Cerebellar cortex (tissue), 1 donor: ENCODE results near the gene SLC38A10.

ENCODE experiments used
- DNase-seq: peaks from one replicate; pipeline ENCODE4 v3.0.0-alpha.2; 2015; ENCODE audit warnings: low spot score

SLC38A10 gene

DNA sequence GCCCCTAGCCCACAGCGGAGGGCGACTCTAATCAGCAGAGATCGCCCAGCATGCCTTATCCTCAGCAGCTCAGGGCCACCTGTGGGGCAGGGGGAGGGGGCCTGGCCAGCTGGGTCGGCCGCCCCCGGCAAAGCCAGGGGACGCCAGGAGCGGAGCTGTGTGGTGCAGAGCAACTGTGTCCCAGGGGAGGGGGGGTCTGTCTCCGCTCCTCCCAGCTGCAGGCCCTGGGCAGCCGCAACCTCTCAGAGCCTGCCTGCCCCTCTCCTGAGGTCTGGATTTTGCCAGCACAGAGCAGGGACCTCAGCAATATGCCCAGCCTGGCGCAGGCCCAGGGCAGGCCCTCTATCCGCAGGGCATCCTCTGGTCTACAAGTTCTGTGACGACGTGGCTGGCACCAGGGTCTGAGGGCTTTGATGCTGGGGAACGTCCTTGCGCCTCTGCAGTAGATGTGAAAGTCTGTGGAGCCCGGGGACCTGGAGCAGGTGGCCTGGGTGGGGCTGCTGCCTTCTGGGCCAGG, 36.5 kb upstream of the SLC38A10 start:
- DNase-seq = no peak

DNA sequence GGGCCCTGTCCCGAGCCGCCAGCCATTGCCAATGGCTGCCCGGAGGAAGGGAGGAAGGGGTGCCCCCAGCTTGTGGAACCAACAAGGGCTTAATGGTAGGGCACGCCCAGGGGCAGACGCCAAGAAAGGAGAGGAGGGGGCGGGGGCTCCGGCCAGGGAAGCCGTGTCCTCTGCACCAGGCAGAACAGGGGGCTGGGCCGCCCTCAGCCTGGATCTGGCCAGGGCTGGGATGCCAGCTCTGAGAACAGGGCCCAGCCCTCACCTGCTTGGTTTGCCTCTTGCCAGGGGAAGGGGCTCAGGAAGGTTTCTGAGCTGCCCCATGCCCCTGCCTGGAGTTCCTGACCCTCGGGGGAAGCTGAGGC, 35.8 kb upstream of the SLC38A10 start:
- DNase-seq = no peak

- DNase-seq = no peak
These were observed 35.1 kb upstream of the SLC38A10 start for GRCh38 chr17:81329927-81330883.

DNA sequence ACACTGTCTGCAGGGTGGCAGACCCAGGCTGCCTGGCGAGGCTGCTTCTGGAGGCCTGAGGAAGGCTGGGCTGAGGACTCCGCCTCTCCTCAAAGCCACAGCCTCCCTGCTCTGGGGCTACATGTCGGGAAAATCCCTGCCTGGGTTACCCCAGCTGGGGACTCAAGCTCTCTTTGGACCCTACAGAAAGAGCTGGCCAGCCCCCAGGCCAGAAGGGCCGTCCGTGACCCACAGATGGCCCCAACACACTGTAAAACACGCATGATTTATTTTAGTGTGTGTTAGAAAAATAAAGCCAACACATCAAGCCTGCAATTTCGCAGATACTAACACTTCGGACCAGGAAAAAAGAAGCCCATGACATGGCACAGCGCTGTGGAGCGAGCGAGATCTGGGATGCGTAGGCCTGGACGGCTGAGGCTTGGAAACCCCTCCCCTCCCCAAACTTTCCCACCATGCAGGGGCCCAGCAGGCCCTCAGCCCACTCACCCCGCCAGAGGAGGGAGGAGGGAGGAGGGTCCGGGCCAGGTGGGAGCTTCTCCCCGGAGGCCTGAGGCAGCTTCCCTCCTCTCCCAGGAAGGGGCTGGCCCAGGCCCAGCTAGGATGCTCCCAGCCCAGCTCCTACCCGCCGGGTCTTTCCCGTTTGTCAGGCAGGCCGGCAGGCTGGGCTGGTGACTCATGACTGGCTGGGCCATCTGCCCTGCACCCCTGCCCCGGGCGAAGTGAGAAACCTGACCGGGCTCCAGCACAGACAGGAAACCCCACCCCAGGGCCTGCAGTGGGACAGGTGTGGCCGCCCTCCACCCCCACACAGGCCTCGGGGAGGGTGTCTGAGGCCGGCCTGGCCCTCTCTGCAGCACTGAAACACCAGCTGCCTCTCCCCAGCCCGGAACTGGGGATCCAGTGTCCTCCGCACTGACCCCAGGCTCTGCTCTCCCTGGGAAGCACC, 34.1 kb upstream of the SLC38A10 start:
- no peak for DNase-seq

- DNase-seq = no peak
These were observed 33.4 kb upstream of the SLC38A10 start for GRCh38 chr17:81328489-81328888.

DNA sequence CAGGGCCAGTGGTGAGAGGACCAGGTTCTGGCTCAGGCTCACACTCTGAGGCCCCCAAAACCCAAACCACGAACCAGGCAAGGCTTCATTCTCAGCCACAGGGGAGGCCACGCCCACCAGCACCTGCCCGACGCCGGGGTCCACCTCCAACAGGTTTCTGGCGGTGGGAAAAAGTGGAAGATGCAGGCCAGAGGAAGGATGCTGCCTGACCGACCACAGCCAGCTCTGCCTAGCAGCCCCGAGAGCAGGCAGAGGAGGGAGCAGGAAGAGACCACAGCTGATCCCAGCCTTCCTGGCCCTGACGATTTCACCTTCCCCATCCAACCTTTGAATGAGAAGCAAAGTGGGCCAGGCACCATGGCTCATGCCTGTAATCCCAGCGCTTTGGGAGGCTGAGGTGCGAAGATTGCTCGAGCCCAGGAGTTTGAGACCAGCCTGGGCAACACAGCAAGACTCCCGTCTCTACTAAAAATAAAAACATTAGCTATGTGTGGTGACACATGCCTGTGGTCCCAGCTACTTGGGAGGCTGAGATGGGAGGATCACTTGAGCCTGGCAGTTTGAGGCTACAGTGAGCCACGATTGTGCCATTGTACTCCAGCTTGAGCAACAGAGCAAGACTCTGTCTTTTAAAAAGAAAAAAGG, 30.7 kb upstream of the SLC38A10 start:
- no peak for DNase-seq

GRCh38 chr17:81324851-81325713, 30.0 kb upstream of the SLC38A10 start:
- DNase-seq = no peak

DNA sequence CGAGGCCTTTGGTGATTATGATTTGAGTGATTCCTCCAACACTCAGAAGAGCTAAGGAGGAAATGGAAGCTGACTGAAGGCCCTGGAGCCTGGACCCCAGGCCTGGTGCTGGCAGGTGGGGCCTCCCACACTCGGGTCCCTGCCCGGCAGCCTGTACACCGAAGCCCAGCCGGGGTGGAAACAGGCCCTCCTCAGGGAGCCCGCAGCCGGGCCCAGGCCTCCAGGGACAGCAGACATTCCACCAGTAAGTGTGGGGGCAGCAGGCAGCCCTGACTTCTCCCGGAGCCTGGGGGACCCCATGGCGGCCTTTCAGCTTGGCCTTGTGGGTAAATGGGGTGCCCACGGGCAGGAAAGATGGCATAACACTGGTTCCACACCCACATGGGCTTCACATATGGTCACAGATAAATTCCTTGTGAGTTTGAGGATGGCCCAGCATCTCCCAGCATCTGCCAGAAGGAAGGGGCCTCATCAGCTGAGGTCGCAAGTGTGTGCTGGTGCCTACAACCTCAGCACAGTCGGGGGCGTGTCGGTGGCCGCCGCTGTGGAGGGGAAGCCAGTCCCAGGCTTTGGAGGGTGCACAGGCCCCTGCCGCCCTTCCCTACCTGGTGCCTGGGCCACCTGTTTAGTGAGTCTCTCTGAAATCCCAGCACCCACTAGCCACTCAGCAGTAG, 29.2 kb upstream of the SLC38A10 start:
- DNase-seq = no peak

DNA sequence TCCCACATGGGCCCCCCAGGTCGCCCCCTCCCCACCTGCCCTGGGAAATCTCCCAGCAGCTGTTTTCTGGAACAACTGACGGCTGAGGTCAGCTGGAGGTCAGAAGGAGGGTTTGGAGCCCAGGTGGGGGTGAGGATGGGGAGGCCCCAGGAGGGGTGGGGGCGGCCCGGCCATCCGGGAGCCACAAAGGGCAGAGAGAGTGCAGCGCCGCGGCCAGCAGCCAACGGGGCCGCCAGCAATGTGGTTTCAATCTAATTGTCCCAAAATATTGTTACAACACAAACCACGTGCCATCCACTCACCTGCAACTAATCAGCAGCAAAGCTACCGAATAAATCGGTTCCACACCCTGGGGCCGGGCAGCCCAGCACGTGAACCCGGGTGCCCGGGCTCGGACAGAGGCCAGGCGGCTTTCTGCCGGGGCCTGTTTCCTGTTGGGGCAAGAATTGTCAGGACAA, 28.3 kb upstream of the SLC38A10 start:
- no peak for DNase-seq

DNA sequence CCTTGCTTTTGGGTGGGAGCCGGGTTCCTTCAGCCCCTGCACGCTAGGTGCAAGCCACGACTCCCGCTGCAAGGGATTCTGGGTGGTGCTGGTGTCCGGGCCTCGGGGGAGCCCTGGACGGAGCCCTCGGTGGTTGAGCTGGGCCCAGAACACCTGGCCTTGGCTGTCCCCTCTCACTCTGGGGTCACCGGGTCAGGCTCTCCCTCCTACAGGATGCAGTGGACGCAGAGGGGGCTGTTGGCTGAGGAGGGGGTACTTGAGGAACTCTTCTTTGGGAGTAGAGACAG, 27.9 kb upstream of the SLC38A10 start:
- no peak for DNase-seq

GRCh38 chr17:81322271-81323082, 27.4 kb upstream of the SLC38A10 start:
- no peak for DNase-seq

DNA sequence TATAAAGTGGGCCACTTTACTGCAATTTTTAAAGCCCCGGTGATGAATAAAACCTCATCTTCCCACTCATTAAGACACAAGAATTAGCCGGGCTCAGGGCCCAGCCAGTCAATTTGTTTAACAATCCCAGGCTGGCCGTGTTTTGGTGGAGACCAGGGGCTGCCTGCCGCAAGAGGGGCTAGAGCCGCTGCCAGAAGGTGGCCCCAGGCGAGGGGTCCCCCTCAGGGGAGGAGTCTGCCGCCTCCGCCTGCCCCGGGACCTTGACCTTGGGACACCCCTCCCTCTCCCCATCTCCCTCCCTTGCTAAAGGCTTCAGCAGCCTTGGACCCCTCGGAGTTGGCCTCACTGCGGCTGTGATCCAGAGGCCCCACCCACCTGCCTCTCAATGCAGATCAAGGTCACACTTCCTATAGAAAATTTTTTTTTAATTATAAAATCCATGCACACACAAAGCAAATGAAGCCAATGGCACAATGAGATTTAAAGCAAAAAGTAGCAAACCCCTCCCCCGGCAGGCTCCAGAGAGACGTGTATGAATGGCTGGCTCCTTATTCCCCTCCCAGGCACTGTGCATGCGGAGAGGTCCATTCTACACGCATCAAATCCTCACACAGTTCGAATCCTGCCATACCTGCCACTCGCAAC, 23.0 kb upstream of the SLC38A10 start:
- no peak for DNase-seq

DNA sequence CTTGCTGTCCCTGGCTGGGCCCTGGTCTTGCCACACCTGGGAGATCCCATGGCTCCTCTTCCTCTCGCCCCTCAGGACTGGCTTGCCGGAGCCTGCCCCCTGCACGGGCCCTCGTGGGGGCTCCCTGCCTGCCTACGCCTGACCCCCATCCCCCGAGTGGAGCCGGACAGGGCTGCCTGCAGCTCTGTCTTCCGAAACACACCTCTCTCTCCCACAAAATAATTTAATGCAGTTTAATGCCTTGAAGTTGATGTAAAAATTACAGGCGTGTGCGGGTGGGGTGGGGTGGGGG, 22.4 kb upstream of the SLC38A10 start:
- DNase-seq = no peak

- DNase-seq = no peak
These were observed 20.8 kb upstream of the SLC38A10 start for GRCh38 chr17:81315885-81316391.

DNA sequence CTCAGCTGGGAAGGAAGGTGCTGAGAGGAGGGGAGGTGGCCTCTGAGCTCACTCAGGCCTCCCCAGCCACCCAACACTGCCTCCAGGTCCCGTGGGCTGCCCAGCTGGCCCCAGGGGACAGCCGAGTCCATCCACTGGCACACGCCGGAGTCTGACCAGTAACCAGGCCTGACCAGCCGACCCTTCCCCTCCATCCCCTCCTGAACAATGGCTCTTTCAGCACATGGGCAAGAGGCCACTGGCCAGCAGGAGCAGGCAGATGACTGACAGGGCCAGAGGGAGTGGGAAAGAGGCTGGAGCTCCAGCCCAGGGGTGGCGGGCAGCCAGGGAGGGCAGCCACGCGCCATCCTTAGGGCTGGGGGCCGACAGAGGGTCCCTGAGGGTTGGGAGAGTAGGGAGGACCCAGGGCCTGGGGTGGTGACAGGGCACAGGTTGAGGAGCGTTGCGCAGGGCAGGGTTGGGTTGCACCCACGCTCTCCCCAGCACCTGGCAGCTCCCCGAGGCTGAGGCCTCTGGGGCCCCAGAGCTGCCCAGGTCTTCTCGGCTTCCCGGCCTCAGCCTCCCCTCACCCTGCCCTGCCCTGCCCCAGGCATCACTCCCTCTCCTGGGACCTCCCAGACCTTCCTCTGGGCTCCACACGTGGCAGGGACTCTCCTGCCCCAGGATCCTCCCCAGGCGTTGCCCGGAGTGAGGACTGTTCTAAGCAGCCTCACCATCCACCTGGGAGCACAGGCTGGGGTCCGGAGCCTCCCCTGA, 20.2 kb upstream of the SLC38A10 start:
- no peak for DNase-seq

DNA sequence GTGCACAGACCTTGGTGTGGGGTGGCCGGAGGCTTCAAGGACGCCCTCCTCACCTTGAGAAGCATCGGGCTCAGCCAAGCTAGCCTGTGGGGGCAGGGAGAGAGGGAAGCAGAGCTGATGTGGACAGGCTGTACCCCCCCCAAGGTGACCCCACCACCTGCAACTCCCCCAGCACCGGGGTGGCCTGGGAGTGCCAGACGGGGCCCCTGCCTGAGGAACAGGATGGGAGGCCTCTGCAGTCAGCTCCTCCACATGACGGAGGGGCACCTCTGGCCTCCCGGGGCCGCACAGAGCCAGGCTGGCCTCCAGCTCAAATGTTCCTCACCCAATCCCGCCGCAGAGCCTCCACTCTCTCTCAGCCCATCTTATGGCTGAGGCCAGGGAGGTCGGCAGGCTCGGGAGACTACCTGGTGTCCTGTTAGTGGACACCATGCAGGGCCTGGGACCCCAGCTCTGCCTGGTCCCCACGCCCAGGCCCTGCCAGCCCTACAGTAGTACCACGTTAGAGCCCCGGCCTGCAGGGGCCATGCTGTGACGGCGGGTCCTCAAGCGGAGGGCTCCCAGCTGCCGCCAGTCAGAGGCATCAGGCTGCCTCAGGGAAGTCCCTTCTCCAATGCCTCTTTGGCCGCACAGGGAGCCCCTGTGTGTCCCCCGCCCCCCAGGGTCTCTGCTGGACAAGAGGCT, 19.4 kb upstream of the SLC38A10 start:
- no peak for DNase-seq

DNA sequence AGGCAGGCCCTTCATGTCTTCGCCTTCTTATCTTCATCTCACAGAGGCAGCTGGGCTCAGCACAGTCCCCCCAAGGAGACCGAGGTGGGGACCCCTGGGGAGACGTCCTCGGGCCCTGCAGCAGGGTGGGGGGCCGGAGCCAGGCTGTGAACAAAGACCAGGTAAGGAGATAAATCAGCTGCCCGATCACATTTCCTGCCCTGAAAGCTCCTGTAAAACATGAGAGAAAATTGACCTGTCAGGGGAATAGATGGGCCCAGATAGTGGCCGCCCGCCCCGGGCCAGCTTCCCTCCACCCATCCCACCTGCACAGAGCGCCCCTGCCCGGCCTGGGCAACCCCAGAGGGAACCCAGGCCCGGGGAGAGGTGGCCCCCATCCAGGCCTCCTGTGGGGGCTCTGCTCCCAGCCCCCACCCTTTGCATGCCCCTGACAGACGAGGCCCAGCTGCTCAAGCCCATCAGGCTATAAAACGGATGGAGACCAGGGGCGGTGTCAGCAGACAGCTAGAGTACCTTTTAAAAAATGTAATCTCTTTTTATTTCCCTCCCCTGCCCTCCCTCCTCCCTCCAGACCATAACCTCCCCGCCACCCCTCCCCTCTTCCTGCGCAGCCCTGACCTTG, 18.8 kb upstream of the SLC38A10 start:
- no peak for DNase-seq
